GM18861 (cell line): ENCODE data around the gene BUD13.
A peak's percentile ranks its signal among the peaks of the same experiment; 100 is the strongest.
"Not testable (repeated sequence)": the region's sequence is repeated elsewhere in the genome, so short reads cannot be mapped to it uniquely, and the experiment has no call there.

Experiments used
- ATAC-seq: cut with Tn5 transposase; IDR thresholded peaks from one replicate; pipeline ENCODE4 v1.9.1; 2021; ENCODE audit not compliant: unreplicated experiment

The BUD13 gene

GRCh38 chr11:116762132-116762531, 10.7 kb downstream of the BUD13 start:
- ATAC-seq = no peak

GRCh38 chr11:116756044-116756443, 16.7 kb downstream of the BUD13 start:
- ATAC-seq = not testable (repeated sequence)

- ATAC-seq = no peak
Observed at GRCh38 chr11:116750070-116750718, 22.6 kb downstream of the BUD13 start.

GRCh38 chr11:116742104-116742503, 30.7 kb downstream of the BUD13 start:
- ATAC-seq = no peak

GRCh38 chr11:116740741-116741140, 32.0 kb downstream of the BUD13 start:
- ATAC-seq = no peak

GRCh38 chr11:116738975-116739374, 33.8 kb downstream of the BUD13 start:
- no peak for ATAC-seq

- no peak for ATAC-seq
Observed at GRCh38 chr11:116736763-116737162, 36.0 kb downstream of the BUD13 start.

- ATAC-seq = no peak
Observed at GRCh38 chr11:116733969-116734508, 38.7 kb downstream of the BUD13 start.

- no peak for ATAC-seq
Observed at GRCh38 chr11:116733043-116733755, 39.6 kb downstream of the BUD13 start.

GRCh38 chr11:116732271-116733042, 40.3 kb downstream of the BUD13 start:
- peak; percentile 62 for ATAC-seq

- no peak for ATAC-seq
Observed at GRCh38 chr11:116731821-116732220, 41.0 kb downstream of the BUD13 start.

- no peak for ATAC-seq
Observed at GRCh38 chr11:116731097-116731761, 41.6 kb downstream of the BUD13 start.

- ATAC-seq = no peak
Observed at GRCh38 chr11:116730601-116731000, 42.2 kb downstream of the BUD13 start.

- no peak for ATAC-seq
Observed at GRCh38 chr11:116730241-116730561, 42.6 kb downstream of the BUD13 start.

GRCh38 chr11:116729501-116730240, 43.1 kb downstream of the BUD13 start:
- ATAC-seq = no peak

- ATAC-seq = no peak
Observed at GRCh38 chr11:116727990-116728389, 44.8 kb downstream of the BUD13 start.

- no peak for ATAC-seq
Observed at GRCh38 chr11:116725434-116726221, 47.2 kb downstream of the BUD13 start.

GRCh38 chr11:116724813-116725212, 48.0 kb downstream of the BUD13 start:
- ATAC-seq = no peak

- no peak for ATAC-seq
Observed at GRCh38 chr11:116723511-116723910, 49.3 kb downstream of the BUD13 start.

- no peak for ATAC-seq
Observed at GRCh38 chr11:116721988-116722387, 50.8 kb downstream of the BUD13 start.
